T-helper 2 cell treated with Interferon-gamma antibody and Interleukin-4, amounts not matched to agents 5 μg/mL and 100 μg/mL, for 36 hours (primary cell): ENCODE data around the gene OR6S1.
"Not testable (repeated sequence)": the region's sequence is repeated elsewhere in the genome, so short reads cannot be mapped to it uniquely, and the experiment has no call there.

Experiments used
- DNase-seq: peaks from one replicate; pipeline ENCODE4 v3.0.0; 2021; ENCODE audit warnings: low spot score
- H3K27ac Mint-ChIP-seq: one replicate; pipeline ENCODE4 v1.8.0; 2021; ENCODE audit warnings: mild to moderate bottlenecking, mixed read lengths
- H3K27me3 Mint-ChIP-seq: one replicate; pipeline ENCODE4 v1.8.0; 2021; ENCODE audit warnings: low read depth, mixed read lengths
- H3K36me3 Mint-ChIP-seq: one replicate; pipeline ENCODE4 v1.8.0; 2021; ENCODE audit warnings: low read depth, mixed read lengths
- H3K4me1 Mint-ChIP-seq: one replicate; pipeline ENCODE4 v1.8.0; 2021; ENCODE audit warnings: low read depth, mixed read lengths
- H3K4me3 Mint-ChIP-seq: one replicate; pipeline ENCODE4 v1.8.0; 2022; ENCODE audit warnings: mild to moderate bottlenecking, moderate library complexity, mixed read lengths
- H3K9me3 Mint-ChIP-seq: one replicate; pipeline ENCODE4 v1.8.0; 2021; ENCODE audit warnings: mixed read lengths

Gene OR6S1

GRCh38 chr14:20657216-20658211, 16.0 kb upstream of the OR6S1 start:
- no peak overlapping the region for H3K4me3 Mint-ChIP-seq
- H3K27ac Mint-ChIP-seq = no peak overlapping the region
- H3K4me1 Mint-ChIP-seq = peaks cover 26% of the 10 kb centered on the region
- no peak for DNase-seq
- H3K27me3 Mint-ChIP-seq = peaks cover 48% of the 10 kb centered on the region
- H3K9me3 Mint-ChIP-seq = no peaks in the 10 kb centered on the region
- H3K36me3 Mint-ChIP-seq = no peaks in the 10 kb centered on the region

- peaks cover 59% of the 10 kb centered on the region for H3K27me3 Mint-ChIP-seq
- H3K36me3 Mint-ChIP-seq = no peaks in the 10 kb centered on the region
- no peak overlapping the region for H3K4me3 Mint-ChIP-seq
- H3K9me3 Mint-ChIP-seq = no peaks in the 10 kb centered on the region
- peaks cover 26% of the 10 kb centered on the region for H3K4me1 Mint-ChIP-seq
- H3K27ac Mint-ChIP-seq = no peak overlapping the region
- DNase-seq = no peak
Measured at GRCh38 chr14:20656274-20656673, 14.8 kb upstream of the OR6S1 start.

DNA sequence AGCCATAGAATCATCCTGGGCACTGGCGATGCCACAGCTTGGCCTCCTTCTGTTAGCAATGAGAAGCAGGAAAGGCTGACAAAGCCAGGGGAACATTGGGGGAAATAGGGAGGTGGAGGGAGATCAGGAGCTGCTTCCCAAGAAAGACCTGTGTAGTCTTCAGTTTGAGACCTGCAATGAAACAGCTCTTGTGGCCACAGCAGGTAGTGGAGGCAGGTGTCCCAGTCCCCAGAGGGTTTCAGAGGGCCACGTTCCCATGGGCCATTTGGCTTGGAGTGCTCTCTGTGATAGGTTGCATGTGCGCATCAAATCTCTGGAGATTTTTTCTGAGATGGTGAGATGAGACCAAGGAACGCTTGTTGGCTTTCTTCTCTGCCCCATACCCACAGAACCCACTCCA, 14.4 kb upstream of the OR6S1 start:
- Mint-ChIP-seq H3K4me1 (peaks cover 26% of the 10 kb centered on the region), H3K9me3 (no peaks in the 10 kb centered on the region), H3K27ac (no peak overlapping the region), H3K27me3 (peaks cover 62% of the 10 kb centered on the region), H3K36me3 (no peaks in the 10 kb centered on the region), H3K4me3 (no peak overlapping the region)
- DNase-seq = no peak

DNA sequence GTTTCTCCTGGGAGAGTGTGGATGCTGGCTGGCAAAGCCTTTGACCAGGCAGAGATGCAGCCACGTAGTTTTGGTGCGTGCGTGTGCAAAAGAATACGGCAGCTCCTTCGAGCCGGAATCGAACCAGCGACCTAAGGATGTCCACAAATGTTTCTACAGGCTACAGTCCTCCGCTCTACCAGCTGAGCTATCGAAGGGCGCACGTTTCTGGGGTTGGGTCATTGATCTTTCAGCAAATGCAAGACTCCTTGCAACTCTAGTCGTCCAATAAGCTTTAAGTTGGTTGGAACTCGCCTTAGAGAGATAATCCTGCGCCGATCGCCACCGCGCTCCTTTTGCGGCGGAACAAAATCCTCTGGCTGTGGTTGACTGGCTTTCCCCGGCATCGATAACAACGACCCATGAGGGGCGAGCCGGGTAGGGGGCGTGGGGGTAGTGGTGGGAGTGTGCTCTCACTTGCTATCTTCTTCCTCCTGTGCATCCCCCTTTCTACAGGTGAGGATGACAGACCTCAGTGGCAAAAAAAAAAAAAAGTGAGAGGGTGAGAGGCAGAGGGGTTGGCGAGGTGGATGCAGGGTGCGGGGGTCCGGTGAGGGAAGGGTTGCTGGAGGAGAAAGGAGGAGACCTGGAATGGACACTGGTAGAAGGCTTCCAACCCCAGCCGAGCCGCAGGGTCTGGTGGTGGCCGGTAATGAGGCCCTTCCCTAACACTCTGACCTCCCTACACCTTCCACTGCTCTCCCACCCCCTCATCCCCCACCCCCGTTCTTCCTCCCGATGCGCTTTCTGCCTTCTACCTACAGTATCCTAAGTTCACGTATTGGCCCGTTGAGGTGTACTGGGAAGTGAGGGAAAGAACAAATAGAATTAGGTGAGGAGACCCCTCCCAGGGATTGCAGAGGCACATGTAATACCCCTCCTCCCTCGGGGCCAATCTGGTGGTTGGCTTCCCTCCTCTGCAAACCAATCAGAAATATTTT, 11.8 kb upstream of the OR6S1 start:
- Mint-ChIP-seq H3K4me1 (peaks cover 23% of the 10 kb centered on the region), H3K27ac (no peak overlapping the region), H3K9me3 (no peaks in the 10 kb centered on the region), H3K4me3 (peak overlapping the region; percentile 68), H3K36me3 (no peaks in the 10 kb centered on the region), H3K27me3 (peaks cover 71% of the 10 kb centered on the region)
- peak; percentile 64 for DNase-seq

DNA sequence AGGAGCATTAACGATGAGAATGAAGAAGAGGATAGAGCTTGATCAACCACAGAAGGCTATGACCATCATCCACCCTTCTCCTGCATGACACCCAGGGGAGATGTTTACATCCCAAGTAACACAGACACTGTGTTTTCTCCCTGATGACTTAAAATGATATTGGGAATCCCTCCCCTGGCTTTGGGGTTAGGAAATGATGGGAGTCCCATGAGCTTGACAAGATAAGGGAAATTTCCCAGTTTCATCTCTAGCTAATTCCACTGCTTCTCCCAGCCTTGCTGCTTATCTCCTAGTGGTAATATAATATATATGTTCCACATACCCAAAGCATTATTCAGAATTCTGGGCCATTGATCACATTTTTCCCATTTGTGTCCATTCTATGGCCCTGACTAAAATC, 4.0 kb upstream of the OR6S1 start:
- no peaks in the 10 kb centered on the region for H3K9me3 Mint-ChIP-seq
- H3K27me3 Mint-ChIP-seq = peaks cover 53% of the 10 kb centered on the region
- no peaks in the 10 kb centered on the region for H3K36me3 Mint-ChIP-seq
- H3K4me3 Mint-ChIP-seq = no peak overlapping the region
- no peak for DNase-seq
- H3K4me1 Mint-ChIP-seq = no peaks in the 10 kb centered on the region
- no peak overlapping the region for H3K27ac Mint-ChIP-seq

DNA sequence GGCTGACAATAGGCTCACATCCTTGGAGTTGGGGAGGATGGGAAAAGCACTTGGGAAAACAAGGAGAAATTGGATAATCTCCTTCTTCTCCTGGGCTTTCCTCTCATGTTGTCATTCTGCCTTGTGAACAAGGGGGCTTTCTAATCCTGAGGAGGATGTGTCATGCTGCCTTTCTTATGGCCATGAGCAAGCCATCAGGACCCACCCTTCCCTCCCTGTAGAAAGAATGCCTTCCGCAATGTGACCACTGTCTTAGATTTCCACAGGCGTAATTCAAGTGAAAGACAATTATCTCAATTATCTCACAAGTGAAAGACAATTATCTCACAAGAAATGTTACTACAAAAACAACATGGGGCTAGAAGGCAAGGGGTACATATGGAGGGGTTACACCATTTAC, 3.0 kb upstream of the OR6S1 start:
- Mint-ChIP-seq H3K9me3 (no peaks in the 10 kb centered on the region), H3K27me3 (peaks cover 53% of the 10 kb centered on the region), H3K36me3 (no peaks in the 10 kb centered on the region), H3K4me1 (no peaks in the 10 kb centered on the region), H3K4me3 (no peak overlapping the region), H3K27ac (no peak overlapping the region)
- DNase-seq = no peak

- H3K27ac Mint-ChIP-seq, H3K9me3 Mint-ChIP-seq, DNase-seq, H3K4me3 Mint-ChIP-seq, H3K4me1 Mint-ChIP-seq, H3K36me3 Mint-ChIP-seq: not testable (repeated sequence)
- H3K27me3 Mint-ChIP-seq = peaks cover 50% of the 10 kb centered on the region
Measured at GRCh38 chr14:20642755-20643154, 1.3 kb upstream of the OR6S1 start.

GRCh38 chr14:20642182-20642581, 691 bp upstream of the OR6S1 start:
- peaks cover 48% of the 10 kb centered on the region for H3K27me3 Mint-ChIP-seq
- H3K4me3 Mint-ChIP-seq = no peak overlapping the region
- H3K27ac Mint-ChIP-seq = no peak overlapping the region
- H3K36me3 Mint-ChIP-seq = no peaks in the 10 kb centered on the region
- no peaks in the 10 kb centered on the region for H3K9me3 Mint-ChIP-seq
- no peaks in the 10 kb centered on the region for H3K4me1 Mint-ChIP-seq
- no peak for DNase-seq

DNA sequence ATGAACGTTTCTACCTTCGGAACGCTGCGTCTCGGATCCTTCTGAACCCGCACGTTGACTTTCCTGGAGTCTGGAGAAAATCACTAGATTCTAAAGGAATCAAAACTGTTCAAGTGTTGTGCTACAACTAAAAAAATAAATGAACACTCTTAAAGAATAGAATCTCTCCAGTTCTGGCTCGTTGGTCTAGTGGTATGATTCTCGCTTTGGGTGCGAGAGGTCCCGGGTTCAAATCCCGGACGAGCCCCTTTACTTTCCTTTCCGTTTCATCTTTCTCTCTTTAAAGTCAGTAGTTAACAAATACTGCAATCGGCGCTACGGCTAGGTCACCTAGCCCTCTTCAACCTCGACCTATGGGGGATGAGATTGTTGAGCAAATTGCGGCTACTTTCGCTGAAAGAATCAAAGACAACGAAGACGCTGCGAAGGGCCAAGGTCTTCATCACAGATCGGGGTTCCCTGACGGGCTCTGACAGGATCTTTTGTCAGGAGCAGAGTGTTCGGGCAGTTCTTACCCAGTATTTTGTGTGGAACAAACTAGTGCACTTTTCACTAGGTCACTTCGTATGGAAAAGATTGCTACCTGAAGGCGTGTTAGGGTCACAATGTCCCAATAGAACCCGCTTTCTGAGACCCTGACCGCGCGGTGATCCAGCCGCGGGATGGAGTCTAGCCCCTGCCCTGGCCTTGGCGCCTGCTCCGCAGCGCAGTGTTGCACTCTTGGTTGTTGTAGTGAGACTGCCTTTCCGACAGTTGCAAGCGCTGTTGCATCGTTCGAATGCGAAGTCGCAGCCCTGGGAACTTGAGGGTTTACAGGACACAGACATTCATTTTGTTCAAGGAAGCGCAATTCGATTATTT, 8.4 kb downstream of the OR6S1 start:
- Mint-ChIP-seq H3K36me3 (no peaks in the 10 kb centered on the region), H3K4me1 (peaks cover 37% of the 10 kb centered on the region), H3K27me3 (peaks cover 70% of the 10 kb centered on the region), H3K4me3 (peak overlapping the region; percentile 84), H3K27ac (peak overlapping the region; percentile 84), H3K9me3 (no peaks in the 10 kb centered on the region)
- peak; percentile 68 for DNase-seq

DNA sequence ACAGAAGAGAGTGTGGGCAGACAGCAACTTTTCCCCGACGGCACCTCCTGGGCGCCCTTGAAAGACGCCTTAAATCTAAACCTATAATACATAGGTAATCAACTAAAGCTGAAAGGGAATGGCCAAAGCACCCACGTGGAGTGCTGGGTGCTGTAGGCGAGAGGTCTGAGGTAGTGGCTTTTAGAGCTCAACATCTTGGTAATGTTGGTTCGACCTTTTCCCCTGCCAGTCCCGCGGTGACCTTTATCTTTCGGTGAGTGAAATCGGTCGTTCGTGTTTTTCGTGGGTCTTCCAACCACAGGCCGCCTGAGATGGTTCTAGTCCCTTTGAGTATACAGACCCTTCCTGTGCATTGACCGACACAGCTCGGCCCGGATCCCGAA, 9.1 kb downstream of the OR6S1 start:
- H3K27ac Mint-ChIP-seq = peak overlapping the region; percentile 84
- DNase-seq = peak; percentile 38
- peaks cover 41% of the 10 kb centered on the region for H3K4me1 Mint-ChIP-seq
- H3K9me3 Mint-ChIP-seq = no peaks in the 10 kb centered on the region
- peaks cover 74% of the 10 kb centered on the region for H3K27me3 Mint-ChIP-seq
- H3K4me3 Mint-ChIP-seq = peak overlapping the region; percentile 84
- no peaks in the 10 kb centered on the region for H3K36me3 Mint-ChIP-seq

DNA sequence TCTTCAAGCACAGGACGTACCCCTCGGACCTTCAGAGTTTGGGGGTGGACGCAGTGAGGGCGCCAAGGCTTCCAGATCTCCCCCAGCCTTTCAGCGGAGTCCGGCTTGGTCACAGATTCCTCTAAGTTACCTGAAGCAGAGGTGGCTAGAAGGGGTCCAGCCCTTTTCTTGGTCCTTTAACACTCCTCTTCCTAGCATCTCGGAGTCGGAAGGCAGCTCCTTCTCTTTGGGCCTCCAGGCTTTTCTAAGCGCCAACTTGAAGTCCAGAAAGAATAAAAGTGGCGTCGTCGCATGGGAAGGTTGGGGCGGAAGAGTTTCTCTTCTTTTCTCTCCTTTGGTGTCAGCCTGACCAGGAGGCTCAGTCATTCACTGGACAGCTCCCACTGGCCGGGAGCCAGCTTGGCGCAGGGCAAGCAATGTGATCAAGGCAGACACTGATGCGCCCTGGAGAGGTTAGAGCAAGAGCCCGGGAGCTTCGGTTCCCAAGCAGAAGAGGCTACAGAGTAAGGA, 9.6 kb downstream of the OR6S1 start:
- Mint-ChIP-seq H3K4me3 (peak overlapping the region; percentile 84), H3K36me3 (no peaks in the 10 kb centered on the region), H3K4me1 (peaks cover 43% of the 10 kb centered on the region), H3K27me3 (peaks cover 79% of the 10 kb centered on the region), H3K9me3 (no peaks in the 10 kb centered on the region), H3K27ac (peak overlapping the region; percentile 19)
- no peak for DNase-seq

DNA sequence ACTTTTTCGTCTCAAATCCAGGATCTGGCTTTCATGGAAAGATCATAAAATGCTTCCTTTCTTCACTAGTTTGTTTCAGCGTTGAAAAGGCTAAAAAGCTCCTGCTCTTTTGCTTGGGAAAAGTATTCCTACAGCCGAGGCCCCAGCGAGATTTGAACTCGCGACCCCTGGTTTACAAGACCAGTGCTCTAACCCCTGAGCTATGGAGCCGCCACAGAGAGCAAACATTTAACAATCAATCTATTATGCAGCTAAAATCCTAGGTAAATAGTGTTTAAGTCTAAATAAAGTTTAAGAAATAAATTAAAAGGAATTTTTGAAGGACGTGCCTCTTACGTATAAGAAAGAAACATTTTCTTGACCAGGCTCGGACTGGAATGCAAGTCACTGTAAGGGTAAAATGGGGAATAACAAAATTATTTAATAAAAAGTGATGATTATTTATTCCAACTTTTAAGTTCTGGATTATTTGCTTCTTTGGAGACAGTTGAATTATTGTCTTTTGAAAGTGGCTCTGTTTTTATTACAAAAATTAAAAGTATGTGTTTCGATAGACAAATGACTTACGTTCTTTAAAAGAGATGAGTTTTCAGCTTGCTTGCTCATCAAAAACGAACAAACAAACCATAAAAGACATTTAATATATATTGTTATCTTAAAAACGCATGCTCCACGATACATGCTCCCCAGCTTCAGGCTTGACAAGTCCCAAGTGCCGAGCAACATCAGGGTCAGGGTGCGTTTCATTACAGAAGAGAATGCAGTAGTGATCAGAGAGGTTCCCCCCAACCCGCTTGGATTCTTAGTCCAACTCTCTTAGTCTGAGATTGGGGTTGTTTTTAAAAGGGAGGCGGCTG, 10.2 kb downstream of the OR6S1 start:
- peak overlapping the region; percentile 84 for H3K4me3 Mint-ChIP-seq
- no peaks in the 10 kb centered on the region for H3K9me3 Mint-ChIP-seq
- peak overlapping the region; percentile 38 for H3K27ac Mint-ChIP-seq
- H3K27me3 Mint-ChIP-seq = peaks cover 80% of the 10 kb centered on the region
- H3K36me3 Mint-ChIP-seq = no peaks in the 10 kb centered on the region
- DNase-seq = no peak
- H3K4me1 Mint-ChIP-seq = peaks cover 46% of the 10 kb centered on the region
